Activated CD8-positive, alpha-beta memory T cell treated with anti-CD3 and anti-CD28 coated beads, Interleukin-2, amount 50 U/mL, for 4 hours (primary cell): Measurements from ENCODE around the gene DQX1.

Source experiments
- DNase-seq: peaks from one replicate; pipeline ENCODE4 v3.0.0-alpha.2; 2020

DQX1 gene

DNA sequence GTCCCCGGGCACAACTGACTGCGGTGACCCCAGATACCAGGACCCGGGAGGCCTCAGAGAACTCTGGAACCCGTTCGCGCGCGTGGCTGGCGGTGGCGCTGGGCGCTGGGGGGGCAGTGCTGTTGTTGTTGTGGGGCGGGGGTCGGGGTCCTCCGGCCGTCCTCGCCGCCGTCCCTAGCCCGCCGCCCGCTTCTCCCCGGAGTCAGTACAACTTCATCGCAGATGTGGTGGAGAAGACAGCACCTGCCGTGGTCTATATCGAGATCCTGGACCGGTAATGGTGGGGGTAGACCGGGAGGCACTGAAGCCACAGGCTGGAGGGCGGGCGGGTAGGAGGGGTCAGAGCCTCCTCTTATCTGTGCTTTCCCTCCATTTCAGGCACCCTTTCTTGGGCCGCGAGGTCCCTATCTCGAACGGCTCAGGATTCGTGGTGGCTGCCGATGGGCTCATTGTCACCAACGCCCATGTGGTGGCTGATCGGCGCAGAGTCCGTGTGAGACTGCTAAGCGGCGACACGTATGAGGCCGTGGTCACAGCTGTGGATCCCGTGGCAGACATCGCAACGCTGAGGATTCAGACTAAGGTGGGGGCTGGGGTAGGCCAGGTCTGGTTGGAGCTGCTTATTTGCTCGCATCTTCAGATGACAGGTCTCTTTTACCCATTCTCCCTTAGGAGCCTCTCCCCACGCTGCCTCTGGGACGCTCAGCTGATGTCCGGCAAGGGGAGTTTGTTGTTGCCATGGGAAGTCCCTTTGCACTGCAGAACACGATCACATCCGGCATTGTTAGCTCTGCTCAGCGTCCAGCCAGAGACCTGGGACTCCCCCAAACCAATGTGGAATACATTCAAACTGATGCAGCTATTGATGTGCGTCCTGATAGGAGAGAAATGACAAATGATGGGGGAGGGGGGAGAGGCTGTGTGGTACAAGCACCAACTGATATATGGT lies 4.5 kb upstream of the DQX1 start:
- DNase-seq = peak; percentile 43

DNA sequence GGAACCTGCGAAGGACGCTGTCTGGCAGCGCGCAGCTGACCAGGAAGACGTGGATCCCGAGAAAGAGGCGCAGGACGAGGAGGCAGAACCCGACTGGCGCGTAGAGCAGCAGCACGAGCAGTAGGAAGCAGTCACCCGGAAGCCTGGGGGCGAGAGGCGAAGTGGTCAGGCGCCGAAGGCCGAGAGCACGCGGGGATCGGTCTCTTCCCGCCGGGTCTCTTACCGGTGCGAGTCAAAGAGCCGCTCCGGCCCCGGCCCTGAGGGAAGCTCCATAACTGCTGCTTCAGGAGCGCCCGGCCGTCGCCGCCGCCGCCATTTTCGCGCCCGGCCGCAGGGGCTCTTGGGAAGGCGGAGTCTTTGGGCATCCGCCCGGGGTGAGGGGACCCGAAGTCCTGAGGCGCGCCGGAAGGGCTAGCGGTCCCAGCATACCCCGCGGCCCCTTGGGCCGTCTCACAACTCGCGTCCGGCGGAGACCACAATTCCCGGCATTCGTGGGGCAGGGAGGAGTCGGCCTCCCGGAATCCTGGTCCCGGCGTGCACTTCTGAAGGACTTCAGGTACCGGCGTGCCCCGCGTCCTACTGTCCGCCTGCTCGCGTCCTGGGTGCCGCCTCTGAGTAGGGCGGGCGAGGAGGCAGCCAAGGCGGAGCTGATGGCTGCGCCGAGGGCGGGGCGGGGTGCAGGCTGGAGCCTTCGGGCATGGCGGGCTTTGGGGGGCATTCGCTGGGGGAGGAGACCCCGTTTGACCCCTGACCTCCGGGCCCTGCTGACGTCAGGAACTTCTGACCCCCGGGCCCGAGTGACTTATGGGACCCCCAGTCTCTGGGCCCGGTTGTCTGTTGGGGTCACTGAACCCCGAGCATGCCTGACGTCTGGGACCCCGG lies 3.6 kb upstream of the DQX1 start, which contains the start of the genes AUP1 and HTRA2:
TSS of gene AUP1 (minus strand) at position 350 of the 882 bp plus-strand sequence. CDS start at position 273, 77 bp downstream.
TSS of gene HTRA2 (plus strand) at position 577 of the 882 bp plus-strand sequence. CDS start at position 651, 74 bp downstream.
- peak; percentile 85 for DNase-seq

DNA sequence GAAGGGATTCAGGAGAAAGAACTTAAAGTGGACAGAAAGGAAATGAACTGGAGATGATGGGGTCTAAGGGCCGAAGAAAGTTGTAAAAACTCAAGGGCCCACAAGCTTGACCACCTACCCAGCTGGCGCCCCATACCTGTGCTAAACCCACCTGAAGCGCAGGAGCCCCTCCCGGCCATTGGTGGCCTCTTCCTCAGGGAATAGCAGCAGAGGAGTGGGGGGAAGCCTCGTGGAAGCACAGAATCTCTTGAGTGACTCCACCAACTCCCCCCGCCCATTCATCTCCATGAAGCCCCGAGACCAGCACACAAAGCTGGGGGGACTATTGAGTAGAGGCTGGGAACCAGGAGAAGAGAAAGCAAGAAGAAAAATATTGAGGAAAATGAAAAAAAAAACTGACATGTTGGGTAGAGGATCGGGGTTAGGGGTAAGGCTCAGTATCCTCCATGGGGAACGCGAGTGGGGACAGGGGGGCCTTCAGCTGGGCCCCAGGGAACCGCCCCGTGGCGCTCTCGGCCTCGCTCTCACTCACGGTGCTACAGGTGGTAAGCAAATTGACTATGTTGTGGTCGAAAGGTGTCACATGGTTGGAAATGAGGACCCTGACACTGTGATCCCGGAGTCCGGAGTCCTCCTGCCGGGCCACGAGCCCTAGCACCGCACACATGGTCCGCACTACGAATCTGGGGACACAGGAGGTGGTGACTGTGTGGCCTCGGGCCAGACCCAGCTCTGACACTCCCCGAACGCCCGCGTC lies 2.7 kb upstream of the DQX1 start:
- DNase-seq = peak; percentile 34

DNA sequence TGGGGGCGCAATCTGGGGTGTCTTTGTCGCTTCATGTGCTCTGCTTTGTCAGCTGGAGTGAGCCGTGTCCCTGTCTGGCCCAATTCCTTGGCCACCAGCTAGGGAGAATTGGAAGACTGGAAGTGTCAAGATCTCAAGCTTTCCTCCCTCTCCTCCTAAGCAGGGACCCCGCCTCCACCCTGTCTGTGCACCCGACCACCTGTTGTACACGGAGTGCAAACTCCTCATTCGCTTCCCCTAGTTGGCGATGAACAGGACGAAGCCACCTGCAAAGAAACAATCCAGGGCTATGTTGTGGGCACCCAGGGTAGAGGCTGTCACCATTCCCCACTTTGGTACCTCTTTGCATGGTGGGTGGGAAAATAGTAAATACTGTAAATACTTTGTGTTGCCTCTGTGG lies 1.7 kb upstream of the DQX1 start:
- no peak for DNase-seq

DNA sequence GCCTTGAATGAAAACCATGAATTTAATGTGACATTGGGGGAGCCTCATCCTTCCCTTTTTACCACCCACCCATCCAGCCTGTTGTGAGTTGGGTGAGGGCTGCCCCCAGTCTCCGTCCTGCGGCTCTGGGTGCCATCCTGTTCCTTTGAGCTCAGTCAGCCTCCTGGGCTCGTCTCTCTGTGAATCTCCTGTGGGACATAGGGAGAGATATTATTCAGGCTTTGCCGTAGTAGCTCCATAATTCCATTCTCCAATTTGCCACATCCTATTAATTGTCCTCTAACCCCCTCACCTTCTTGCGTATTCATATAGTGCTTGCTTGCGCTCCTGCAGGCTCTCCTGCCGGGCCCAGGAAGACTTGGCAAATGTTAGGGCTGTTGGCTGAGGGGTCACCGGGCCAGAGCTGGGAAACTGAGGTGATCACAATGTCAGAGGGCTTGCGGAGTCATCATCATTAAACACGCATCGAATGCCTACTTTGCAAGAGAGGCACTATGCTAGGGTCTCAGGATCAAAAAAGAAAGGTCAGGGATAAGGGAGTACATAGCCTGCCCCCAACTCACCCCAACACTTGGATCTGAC lies 709 bp upstream of the DQX1 start:
- DNase-seq = no peak

DNA sequence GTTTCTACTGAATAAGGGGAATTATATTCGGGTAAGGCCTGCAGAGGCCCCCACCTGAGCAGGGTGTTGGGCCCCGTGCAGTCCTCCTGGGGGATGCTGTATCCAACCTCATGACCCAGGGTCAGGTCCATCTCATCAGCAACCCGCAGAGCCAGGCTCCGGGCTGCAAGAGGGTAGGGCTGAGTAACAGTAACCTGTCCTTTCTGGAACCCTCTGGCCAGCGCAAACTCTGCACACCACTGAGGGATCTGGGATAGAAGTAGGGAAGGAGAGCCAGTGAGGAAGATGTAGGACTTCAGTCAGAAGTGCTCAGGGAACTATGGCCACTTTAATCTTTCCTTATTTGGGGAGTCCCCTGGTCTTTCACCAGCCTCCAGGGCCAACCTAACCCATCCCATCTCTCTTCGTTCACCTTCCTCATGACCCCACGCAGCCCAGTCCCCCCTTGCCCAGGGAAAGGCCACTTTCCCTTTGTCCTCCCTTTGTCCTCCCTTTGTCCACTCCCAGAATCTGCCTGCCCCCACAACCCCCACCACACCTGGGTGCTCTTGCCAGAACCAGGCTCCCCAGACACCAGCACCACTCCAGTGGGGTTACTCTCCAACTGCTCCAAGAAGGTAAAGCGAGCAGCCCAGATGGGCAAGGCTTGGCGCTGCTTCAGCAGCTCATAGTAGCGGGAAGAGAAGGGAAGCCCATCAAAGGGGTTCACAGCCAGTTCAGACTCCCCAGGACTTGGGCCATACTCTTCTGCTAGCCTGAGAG lies 895 bp downstream of the DQX1 start:
- DNase-seq = no peak

DNA sequence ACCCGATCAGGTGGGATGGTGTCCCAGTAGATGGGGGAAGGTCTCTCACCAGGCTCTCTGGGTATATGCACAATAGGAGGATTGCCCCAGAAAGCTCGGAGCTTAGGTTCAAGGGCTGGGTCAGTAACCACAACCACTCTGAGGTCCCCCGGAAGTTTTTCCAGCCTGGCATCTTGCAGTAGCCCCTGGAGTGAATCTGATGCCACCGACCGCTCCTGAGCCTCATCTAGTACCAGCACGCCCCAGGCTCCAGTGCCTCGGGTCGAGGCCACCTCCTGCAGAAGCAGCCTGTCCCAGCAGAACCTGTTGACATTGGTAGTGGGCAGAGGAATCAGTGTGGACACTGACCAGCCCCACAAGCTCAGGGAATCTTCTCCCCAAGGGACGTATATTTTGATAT lies 2.0 kb downstream of the DQX1 start:
- DNase-seq = no peak

DNA sequence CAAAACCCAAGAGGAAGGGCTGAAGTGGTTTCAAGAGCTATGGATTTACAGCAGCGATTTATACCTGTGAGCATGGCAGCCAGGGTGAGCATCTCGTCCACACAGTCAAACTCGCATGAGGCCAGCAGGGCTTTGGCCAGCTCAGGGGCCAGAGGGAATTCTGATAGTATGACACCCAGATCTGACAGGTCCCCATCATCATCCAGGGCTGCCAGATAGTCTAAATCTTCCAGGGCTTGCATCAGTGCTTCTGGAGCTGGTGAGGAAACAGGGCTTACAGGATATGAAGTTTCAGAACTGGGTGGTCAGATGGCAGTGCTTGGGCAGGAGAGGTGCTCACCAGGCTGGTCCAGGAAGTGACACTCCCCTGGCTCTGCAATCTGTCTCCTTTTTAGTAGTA lies 3.5 kb downstream of the DQX1 start:
- DNase-seq = no peak

DNA sequence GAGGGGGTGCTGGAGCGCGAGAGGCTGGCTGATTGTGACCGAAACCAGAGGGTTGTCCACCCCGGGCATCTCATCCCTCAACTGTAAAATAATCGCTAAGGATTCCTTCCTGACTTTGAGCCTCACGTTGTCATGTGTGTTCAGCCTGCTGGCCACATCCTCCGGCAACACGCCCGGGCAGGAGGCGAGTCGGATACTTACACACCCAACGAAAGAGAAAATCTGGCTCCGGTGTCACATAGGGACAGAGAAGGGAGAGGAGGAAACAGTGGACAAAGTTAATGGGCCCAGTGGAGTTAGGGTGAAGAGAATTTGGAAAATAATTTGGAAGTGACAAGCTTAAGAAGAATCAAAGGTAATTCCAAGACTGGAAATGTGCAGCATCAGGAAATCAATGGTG lies 9.4 kb downstream of the DQX1 start:
- no peak for DNase-seq

DNA sequence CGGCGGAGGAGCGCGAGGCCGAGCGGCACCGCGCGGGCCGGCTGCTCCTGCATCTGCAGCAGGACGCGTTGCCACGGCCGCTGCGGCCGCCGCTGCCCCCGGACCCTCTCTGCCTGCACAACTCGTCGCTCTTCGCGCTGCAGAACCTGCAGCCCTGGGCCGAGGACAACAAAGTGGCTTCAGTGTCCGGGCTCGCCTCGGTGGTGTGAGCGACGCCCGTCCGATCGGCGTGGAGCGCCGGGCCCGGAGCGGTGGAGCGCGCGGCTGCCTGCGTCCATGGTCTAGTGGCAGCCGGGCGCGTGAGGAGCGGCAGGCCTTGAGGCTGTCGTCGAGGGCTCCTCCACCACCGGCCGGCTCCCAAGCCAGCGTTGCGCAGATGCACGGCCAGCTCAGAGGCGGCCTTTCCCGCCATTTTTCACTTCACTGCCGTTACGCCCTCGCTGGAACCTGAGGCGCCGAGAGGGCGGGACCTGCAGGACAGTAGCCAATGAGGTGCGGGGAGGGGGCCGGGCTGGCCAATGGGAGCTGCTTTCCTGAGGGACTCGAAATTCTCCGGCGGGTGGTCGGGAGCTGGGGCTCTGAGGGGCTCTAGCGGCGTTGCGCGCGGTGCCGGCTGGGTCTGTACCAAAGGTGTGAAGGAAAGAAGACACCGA lies 9.9 kb downstream of the DQX1 start:
- peak; percentile 78 for DNase-seq

DNA sequence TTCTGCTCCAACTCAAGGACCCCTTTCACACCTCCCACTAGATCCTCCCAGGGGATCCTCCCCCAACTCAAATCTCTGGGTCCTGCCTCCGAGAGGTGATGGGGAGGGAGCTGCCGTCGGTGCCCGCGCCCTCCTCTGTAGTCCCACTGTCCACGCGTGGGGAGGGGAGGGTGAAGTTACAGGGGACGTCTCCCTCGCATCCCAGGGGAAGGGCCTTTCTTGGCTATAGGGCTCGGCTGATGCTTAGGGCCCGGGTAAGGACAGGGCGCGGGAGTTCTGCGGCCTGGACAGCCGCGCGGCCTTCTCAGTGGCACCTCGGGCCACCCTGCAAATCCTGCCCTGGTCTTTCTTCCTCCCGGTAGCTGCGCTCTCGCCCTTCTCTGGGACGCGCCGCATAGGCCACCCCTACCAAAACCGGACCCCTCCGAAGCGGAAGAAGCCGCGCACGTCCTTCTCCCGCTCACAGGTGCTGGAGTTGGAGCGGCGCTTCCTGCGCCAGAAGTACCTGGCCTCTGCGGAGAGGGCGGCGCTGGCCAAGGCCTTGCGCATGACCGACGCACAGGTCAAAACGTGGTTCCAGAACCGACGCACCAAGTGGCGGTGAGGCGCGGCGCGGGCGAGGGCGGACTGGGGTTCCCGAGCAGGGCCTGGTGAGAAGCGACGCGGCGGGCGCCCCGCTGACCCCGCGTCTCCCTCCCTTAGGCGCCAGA lies 10.6 kb downstream of the DQX1 start:
- DNase-seq = no peak

DNA sequence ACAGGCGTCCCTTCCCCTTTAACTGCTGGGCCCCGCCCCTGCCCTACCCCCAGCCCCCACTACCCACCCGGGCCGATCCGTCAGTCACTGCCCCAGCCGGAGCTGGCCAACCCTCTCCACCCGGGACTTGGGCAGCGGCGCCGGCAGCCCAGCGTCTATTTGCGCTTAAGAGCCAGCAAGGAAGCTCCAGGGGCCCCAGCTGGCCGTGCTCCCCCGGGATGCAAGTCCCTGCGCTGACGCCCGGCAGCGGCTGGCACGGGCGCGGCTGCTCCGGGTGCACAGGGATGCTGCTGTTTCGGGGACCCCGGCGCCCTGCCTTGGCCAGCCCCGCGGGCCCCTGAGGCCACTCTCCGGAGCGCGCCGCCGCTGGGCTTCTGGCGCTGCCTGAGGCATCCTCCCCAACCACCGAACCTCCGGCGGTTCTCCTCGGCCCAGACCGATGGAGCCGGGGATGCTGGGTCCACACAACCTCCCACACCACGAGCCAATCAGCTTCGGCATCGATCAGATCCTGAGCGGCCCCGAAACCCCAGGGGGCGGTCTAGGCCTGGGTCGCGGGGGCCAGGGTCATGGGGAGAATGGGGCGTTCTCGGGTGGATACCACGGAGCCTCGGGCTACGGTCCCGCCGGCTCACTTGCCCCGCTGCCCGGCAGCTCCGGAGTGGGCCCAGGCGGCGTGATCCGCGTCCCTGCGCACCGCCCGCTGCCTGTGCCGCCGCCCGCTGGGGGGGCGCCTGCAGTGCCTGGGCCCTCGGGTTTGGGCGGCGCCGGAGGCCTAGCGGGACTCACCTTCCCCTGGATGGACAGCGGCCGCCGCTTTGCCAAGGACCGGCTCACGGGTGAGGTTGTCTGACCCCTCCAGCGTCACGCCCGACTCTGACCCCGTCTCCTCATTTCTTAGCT lies 11.4 kb downstream of the DQX1 start, which contains the start of gene TLX2:
TSS of gene TLX2 (plus strand) at position 83 of the 903 bp plus-strand sequence. CDS start at position 440, 357 bp downstream.
- DNase-seq = no peak

DNA sequence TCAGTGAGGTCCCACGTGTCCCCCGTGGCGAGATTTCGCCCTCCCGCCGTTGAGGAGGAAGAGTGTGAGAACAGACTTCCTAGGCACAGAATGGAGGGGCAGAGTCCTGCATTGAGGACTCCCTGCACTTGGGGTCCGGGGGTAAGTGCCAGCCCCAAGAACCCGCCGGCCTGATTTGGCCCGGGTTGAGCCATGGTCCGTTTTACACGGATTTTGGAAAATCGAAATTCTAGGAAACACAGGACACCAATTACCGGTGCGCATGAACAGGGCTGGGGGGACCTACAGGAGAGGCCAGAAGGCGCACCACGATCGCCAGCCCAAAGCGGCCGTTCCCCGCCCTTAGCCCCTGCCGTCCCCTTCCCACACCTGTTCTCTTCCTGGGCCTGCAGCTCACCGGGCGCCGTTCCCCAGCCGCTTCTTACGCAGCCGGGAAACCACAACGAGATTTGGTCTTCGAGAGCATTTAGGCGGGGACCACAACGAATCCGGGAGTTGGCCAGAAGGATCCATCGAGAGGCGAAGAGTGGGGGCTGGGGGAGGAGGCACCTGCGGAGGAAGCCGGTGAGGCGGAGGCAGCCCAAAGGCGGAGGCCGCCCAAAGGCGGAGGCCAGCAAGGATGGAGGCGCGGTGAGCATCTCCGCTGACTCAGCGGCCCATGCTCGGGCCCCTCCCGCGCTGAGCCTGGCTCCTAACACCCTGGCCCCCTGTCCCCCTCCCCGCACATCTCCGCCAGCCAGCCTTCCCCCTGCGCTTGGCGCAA lies 12.2 kb downstream of the DQX1 start:
- DNase-seq = no peak

DNA sequence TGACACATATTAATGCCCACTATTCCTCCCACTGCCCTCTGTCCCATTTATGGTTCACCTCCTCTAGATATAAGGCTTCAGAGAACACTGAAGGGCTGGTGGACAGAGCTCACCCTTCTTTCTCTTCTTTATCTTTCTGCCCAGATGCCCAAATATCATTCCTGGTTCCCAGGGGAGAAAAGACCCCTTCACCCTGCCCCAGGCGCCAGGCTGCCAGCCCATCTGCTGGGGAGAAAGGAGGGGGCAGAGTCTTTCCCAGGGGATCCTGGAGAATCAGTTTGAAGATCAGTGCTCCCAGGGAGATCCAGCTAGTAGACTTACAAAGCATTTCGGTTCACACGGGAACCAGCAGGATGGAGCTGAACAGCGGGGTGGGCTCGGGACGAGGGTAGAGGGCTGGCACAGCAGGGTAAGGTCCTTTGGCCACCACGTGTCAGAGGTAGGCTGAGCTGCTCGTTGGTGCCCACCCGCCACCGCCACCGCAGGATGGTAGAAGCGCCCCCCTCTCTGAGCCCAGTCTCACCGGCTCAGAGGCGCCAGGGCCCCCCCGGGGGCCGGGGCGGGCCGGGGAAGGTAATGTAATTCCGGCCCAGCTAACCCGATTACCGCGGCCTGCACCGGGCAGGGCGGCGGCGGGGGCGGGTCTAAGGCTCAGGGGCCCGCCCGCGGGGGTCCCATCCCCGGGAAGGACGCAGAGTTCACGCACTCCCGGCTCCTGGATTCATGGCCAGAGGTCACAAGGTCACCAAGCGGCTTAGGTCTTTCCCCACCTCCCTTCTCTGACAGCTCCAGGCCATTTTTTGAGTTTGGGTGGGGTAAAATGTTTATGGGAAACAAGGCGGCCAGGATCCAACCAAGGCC lies 13.1 kb downstream of the DQX1 start:
- no peak for DNase-seq

DNA sequence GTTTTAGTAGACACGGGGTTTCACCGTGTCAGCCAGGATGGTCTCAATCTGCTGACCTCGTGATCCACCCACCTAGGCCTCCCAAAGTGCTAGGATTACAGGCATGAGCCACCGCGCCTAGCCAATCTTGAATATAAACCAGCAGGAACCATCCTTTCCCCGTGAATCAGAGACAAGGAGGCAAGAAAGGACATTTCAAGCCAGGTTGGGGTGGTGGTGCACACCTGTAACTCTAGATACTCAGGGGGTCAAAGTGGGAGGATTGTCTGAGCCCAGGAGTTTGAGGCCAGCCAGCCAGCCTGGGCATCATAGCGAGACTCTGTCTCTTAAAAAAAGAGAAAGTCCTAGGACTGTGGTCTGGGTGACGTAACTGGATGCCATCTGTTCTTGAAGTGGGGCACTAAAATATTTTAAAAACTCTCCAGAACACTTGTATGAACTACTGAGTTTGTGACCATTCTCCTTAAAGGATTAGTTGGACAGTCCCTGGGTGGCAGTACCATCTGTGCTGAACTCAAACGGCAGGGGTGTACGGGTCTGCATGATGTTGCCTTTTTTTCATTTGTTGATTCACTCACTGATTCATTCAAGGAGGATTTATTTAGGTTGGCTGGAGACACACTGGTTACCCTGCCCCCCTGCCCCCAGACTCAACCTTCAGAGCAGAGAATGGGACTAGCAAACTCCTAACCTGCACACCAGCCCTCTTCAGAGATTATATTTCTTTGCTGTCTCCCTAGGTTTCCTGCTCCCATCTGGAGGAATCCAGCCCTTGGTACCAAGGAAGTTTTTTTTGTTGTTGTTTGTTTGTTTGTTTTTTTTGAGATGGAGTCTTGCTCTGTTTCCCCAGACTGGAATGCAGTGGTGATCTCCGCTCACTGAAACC lies 14.7 kb downstream of the DQX1 start:
- DNase-seq = no peak

DNA sequence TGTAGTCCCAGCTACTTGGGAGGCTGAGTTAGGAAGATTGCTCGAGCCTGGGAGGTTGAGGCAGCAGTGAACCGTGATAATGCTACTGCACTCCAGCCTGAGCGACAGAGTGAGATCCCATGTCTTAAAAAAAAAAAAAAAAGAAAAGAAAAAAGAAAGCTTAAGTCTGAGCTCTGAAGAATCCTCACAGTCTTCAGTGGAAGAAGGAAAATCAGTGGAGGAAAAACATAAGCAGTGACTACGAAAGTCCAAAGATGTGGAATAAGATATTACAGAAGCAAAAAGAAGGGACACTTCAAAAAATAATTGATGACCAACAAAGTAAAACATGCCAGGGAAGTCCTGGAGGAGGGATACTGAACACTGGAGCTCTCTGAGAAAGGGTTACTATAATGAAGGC lies 15.8 kb downstream of the DQX1 start:
- no peak for DNase-seq
